GM23338 (cell line): ENCODE measurements around the gene NTMT1. TPM values are rescaled to one million over a fixed set of nuclear protein-coding genes. Genes with fewer than 3 reads are reported as not detected.

ENCODE experiments used
- ATAC-seq: fragments of 200-7000 bp; cut with Tn5 transposase; 3 replicates; pipeline ENCODE4 v1.9.1; 2020
- DNase-seq: peaks from one replicate; pipeline ENCODE4 v3.0.0-alpha.2; 2015; ENCODE audit warnings: low spot score
- H2AFZ ChIP-seq: fragments of 200-600 bp; sonication (generic); 2 replicates; pipeline ENCODE4 v1.8.0; 2016; ENCODE audit warnings: antibody characterized with exemption, mild to moderate bottlenecking, moderate library complexity
- H3F3A ChIP-seq: fragments of 200-600 bp; sonication (generic); replicated peaks from 2 replicates; pipeline ENCODE4 v1.8.0; 2017; ENCODE audit warnings: antibody characterized with exemption, mixed run types, low read depth
- H3K27ac ChIP-seq: fragments of 200-600 bp; sonication (generic); 2 replicates; pipeline ENCODE4 v1.6.1; 2016; ENCODE audit warnings: low read depth
- H3K27me3 ChIP-seq: fragments of 200-600 bp; sonication (generic); 2 replicates; pipeline ENCODE4 v1.8.0; 2016; ENCODE audit warnings: mild to moderate bottlenecking, mixed run types, moderate library complexity; ENCODE audit not compliant: insufficient read depth
- H3K36me3 ChIP-seq: fragments of 200-600 bp; sonication (generic); 2 replicates; pipeline ENCODE4 v1.8.0; 2016; ENCODE audit warnings: mild to moderate bottlenecking; ENCODE audit not compliant: insufficient read depth
- H3K4me1 ChIP-seq: fragments of 200-600 bp; sonication (generic); 2 replicates; pipeline ENCODE4 v1.8.0; 2016; ENCODE audit warnings: mild to moderate bottlenecking, moderate library complexity; ENCODE audit not compliant: insufficient read depth
- H3K4me2 ChIP-seq: fragments of 200-600 bp; sonication (generic); 2 replicates; pipeline ENCODE4 v1.7.1; 2017; ENCODE audit warnings: mixed run types
- H3K4me3 ChIP-seq: fragments of 200-600 bp; sonication (generic); 2 replicates; pipeline ENCODE4 v1.6.1; 2016; ENCODE audit warnings: mixed run types
- H3K79me2 ChIP-seq: fragments of 200-600 bp; sonication (generic); replicated peaks from 2 replicates; pipeline ENCODE4 v1.8.0; 2017; ENCODE audit warnings: mild to moderate bottlenecking; ENCODE audit not compliant: insufficient read depth
- H3K9me2 ChIP-seq: fragments of 200-600 bp; sonication (generic); 2 replicates; pipeline ENCODE4 v1.8.0; 2017; ENCODE audit not compliant: insufficient read depth
- H4K20me1 ChIP-seq: fragments of 200-600 bp; sonication (generic); replicated peaks from 2 replicates; pipeline ENCODE4 v1.8.0; 2017; ENCODE audit warnings: mild to moderate bottlenecking; ENCODE audit not compliant: insufficient read depth
- H3K27ac Mint-ChIP-seq: 2 replicates; pipeline ENCODE4 v1.8.0; 2020; ENCODE audit warnings: inconsistent platforms, mild to moderate bottlenecking, moderate library complexity, mixed read lengths
- H3K27me3 Mint-ChIP-seq: 3 replicates; pipeline ENCODE4 v1.8.0; 2022; ENCODE audit warnings: low read depth, mild to moderate bottlenecking, moderate library complexity, mixed read lengths, inconsistent platforms; ENCODE audit not compliant: insufficient read depth, poor library complexity
- H3K36me3 Mint-ChIP-seq: 3 replicates; pipeline ENCODE4 v1.8.0; 2021; ENCODE audit warnings: low read depth, mild to moderate bottlenecking, inconsistent platforms, moderate library complexity, mixed read lengths
- H3K4me1 Mint-ChIP-seq: 3 replicates; pipeline ENCODE4 v1.8.0; 2020; ENCODE audit warnings: mild to moderate bottlenecking, inconsistent platforms, mixed read lengths
- H3K4me3 Mint-ChIP-seq: 3 replicates; pipeline ENCODE4 v1.8.0; 2021; ENCODE audit warnings: moderate library complexity, mild to moderate bottlenecking, inconsistent platforms, mixed read lengths
- H3K9me3 Mint-ChIP-seq: 3 replicates; pipeline ENCODE4 v1.8.0; 2020; ENCODE audit warnings: moderate library complexity, mild to moderate bottlenecking, inconsistent platforms, mixed read lengths
- CREB1 ChIP-seq: fragments of 250-450 bp; sonication (Bioruptor Pico); IDR thresholded peaks from 2 replicates; pipeline ENCODE4 v1.5.0; 2020; ENCODE audit warnings: low read depth, mild to moderate bottlenecking, moderate library complexity
- CTCF ChIP-seq, 2 experiments: fragments of 200-600 bp in 1 of 2; sonication (generic) in 1 of 2; conservative IDR thresholded peaks; 2 replicates each; pipeline versions ENCODE4 v1.5.1 to v1.6.1; 2016 to 2017; ENCODE audit warnings: antibody characterized with exemption in 2 of 2, low read depth in 2 of 2, mild to moderate bottlenecking in 2 of 2, moderate library complexity in 1 of 2
- ETS1 ChIP-seq: IDR thresholded peaks from 2 replicates; pipeline ENCODE4 v1.6.1; 2016; ENCODE audit warnings: antibody characterized with exemption
- EZH2 ChIP-seq: fragments of 200-600 bp; sonication (generic); IDR thresholded peaks from one replicate; pipeline ENCODE4 v1.8.0; 2017; ENCODE audit warnings: antibody characterized with exemption, mild to moderate bottlenecking, low read depth; ENCODE audit not compliant: unreplicated experiment
- EZH2phosphoT487 ChIP-seq: fragments of 200-600 bp; sonication (generic); IDR thresholded peaks from one replicate; pipeline ENCODE4 v1.8.1; 2018; ENCODE audit warnings: antibody characterized with exemption; ENCODE audit not compliant: unreplicated experiment
- JUNB ChIP-seq: IDR thresholded peaks from one replicate; pipeline ENCODE4 v1.6.1; 2016; ENCODE audit warnings: antibody characterized with exemption; ENCODE audit not compliant: unreplicated experiment
- NANOG ChIP-seq: IDR thresholded peaks from 2 replicates; pipeline ENCODE4 v1.6.1; 2016; ENCODE audit warnings: antibody characterized with exemption, borderline replicate concordance
- POLR2AphosphoS5 ChIP-seq: IDR thresholded peaks from 2 replicates; pipeline ENCODE4 v1.6.1; 2016; ENCODE audit warnings: antibody characterized with exemption, low read depth
- STAT1 ChIP-seq: IDR thresholded peaks from one replicate; pipeline ENCODE4 v1.6.1; 2016; ENCODE audit warnings: antibody characterized with exemption; ENCODE audit not compliant: unreplicated experiment
- ZNF114 ChIP-seq: fragments of 250-450 bp; sonication (Bioruptor Pico); IDR thresholded peaks from 2 replicates; pipeline ENCODE4 v1.5.0; 2020; ENCODE audit warnings: mild to moderate bottlenecking, moderate library complexity
- ZNF331 ChIP-seq: fragments of 250-450 bp; sonication (Bioruptor Pico); IDR thresholded peaks from 2 replicates; pipeline ENCODE4 v1.5.0; 2020; ENCODE audit warnings: low read depth, mild to moderate bottlenecking, moderate library complexity
- polyA plus RNA-seq: library from polyadenylated mRNA; unstranded; fragments of >200 nt; fragmentation: Nextera tagmentation; extraction: Ambion mirVana; gene quantifications from 2 replicates; pipeline ENCODE4 v1.2.1, GENCODE V29; 2016
- total RNA-seq: library from RNA; depleted of rRNA; stranded (reverse); fragments of >200 nt; shearing (Covaris generic); gene quantifications from 2 replicates; pipeline ENCODE4 v1.2.3, GENCODE V29; 2014
- TF ChIP-seq, protein P1 (sequence below): fragments of 250-450 bp; sonication (Bioruptor Pico); IDR thresholded peaks from 2 replicates; pipeline ENCODE4 v1.5.0; 2020; ENCODE audit warnings: mild to moderate bottlenecking, moderate library complexity
- TF ChIP-seq, protein P2 (sequence below): IDR thresholded peaks from one replicate; pipeline ENCODE4 v1.6.1; 2018; ENCODE audit warnings: antibody characterized with exemption; ENCODE audit not compliant: unreplicated experiment

The NTMT1 gene
- total and polyA plus RNA-seq, 2 experiments from 2014 or later: 59.4 to 108 TPM

- no peak for TF ChIP-seq CREB1 (CRISPR knock-in tag)
- TF ChIP-seq JUNB: no peak
- TF ChIP-seq STAT1: no peak
- TF ChIP-seq EZH2phosphoT487: no peak
- TF ChIP-seq ZNF114: no peak
Measured at GRCh38 chr9:129646654-129647053, 20.7 kb downstream of the NTMT1 start (continued).

- no peaks in the 10 kb centered on the region; the same call in 2 of the 3 replicates for H3K9me3 Mint-ChIP-seq
- TF ChIP-seq, protein P1, sequence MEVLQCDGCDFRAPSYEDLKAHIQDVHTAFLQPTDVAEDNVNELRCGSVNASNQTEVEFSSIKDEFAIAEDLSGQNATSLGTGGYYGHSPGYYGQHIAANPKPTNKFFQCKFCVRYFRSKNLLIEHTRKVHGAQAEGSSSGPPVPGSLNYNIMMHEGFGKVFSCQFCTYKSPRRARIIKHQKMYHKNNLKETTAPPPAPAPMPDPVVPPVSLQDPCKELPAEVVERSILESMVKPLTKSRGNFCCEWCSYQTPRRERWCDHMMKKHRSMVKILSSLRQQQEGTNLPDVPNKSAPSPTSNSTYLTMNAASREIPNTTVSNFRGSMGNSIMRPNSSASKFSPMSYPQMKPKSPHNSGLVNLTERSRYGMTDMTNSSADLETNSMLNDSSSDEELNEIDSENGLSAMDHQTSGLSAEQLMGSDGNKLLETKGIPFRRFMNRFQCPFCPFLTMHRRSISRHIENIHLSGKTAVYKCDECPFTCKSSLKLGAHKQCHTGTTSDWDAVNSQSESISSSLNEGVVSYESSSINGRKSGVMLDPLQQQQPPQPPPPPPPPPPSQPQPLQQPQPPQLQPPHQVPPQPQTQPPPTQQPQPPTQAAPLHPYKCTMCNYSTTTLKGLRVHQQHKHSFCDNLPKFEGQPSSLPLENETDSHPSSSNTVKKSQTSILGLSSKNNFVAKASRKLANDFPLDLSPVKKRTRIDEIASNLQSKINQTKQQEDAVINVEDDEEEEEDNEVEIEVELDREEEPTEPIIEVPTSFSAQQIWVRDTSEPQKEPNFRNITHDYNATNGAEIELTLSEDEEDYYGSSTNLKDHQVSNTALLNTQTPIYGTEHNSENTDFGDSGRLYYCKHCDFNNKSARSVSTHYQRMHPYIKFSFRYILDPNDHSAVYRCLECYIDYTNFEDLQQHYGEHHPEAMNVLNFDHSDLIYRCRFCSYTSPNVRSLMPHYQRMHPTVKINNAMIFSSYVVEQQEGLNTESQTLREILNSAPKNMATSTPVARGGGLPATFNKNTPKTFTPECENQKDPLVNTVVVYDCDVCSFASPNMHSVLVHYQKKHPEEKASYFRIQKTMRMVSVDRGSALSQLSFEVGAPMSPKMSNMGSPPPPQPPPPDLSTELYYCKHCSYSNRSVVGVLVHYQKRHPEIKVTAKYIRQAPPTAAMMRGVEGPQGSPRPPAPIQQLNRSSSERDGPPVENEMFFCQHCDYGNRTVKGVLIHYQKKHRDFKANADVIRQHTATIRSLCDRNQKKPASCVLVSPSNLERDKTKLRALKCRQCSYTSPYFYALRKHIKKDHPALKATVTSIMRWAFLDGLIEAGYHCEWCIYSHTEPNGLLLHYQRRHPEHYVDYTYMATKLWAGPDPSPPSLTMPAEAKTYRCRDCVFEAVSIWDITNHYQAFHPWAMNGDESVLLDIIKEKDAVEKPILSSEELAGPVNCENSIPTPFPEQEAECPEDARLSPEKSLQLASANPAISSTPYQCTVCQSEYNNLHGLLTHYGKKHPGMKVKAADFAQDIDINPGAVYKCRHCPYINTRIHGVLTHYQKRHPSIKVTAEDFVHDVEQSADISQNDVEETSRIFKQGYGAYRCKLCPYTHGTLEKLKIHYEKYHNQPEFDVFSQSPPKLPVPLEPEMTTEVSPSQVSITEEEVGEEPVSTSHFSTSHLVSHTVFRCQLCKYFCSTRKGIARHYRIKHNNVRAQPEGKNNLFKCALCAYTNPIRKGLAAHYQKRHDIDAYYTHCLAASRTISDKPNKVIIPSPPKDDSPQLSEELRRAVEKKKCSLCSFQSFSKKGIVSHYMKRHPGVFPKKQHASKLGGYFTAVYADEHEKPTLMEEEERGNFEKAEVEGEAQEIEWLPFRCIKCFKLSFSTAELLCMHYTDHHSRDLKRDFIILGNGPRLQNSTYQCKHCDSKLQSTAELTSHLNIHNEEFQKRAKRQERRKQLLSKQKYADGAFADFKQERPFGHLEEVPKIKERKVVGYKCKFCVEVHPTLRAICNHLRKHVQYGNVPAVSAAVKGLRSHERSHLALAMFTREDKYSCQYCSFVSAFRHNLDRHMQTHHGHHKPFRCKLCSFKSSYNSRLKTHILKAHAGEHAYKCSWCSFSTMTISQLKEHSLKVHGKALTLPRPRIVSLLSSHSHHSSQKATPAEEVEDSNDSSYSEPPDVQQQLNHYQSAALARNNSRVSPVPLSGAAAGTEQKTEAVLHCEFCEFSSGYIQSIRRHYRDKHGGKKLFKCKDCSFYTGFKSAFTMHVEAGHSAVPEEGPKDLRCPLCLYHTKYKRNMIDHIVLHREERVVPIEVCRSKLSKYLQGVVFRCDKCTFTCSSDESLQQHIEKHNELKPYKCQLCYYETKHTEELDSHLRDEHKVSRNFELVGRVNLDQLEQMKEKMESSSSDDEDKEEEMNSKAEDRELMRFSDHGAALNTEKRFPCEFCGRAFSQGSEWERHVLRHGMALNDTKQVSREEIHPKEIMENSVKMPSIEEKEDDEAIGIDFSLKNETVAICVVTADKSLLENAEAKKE: no peak
- TF ChIP-seq CTCF (conservative IDR thresholded peaks at IDR 0.05; ENCODE audit: low read depth in 2 of 2): no peak
- no peak for TF ChIP-seq POLR2AphosphoS5
- TF ChIP-seq EZH2: no peak
- no peak for TF ChIP-seq JUNB
- TF ChIP-seq NANOG: no peak
- TF ChIP-seq ETS1: no peak
- TF ChIP-seq EZH2phosphoT487: no peak
- TF ChIP-seq, protein P2, sequence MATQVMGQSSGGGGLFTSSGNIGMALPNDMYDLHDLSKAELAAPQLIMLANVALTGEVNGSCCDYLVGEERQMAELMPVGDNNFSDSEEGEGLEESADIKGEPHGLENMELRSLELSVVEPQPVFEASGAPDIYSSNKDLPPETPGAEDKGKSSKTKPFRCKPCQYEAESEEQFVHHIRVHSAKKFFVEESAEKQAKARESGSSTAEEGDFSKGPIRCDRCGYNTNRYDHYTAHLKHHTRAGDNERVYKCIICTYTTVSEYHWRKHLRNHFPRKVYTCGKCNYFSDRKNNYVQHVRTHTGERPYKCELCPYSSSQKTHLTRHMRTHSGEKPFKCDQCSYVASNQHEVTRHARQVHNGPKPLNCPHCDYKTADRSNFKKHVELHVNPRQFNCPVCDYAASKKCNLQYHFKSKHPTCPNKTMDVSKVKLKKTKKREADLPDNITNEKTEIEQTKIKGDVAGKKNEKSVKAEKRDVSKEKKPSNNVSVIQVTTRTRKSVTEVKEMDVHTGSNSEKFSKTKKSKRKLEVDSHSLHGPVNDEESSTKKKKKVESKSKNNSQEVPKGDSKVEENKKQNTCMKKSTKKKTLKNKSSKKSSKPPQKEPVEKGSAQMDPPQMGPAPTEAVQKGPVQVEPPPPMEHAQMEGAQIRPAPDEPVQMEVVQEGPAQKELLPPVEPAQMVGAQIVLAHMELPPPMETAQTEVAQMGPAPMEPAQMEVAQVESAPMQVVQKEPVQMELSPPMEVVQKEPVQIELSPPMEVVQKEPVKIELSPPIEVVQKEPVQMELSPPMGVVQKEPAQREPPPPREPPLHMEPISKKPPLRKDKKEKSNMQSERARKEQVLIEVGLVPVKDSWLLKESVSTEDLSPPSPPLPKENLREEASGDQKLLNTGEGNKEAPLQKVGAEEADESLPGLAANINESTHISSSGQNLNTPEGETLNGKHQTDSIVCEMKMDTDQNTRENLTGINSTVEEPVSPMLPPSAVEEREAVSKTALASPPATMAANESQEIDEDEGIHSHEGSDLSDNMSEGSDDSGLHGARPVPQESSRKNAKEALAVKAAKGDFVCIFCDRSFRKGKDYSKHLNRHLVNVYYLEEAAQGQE: no peak
- TF ChIP-seq ZNF114: no peak
- no peak for TF ChIP-seq ZNF331 (CRISPR knock-in tag)
- no peak for TF ChIP-seq CREB1 (CRISPR knock-in tag)
- no peak for TF ChIP-seq STAT1
- no peaks in the 10 kb centered on the region for H3K4me1 ChIP-seq
- no peak for ATAC-seq
- no peaks in the 10 kb centered on the region for H3F3A ChIP-seq
- H4K20me1 ChIP-seq: no peaks in the 10 kb centered on the region
- H2AFZ ChIP-seq: no peak overlapping the region
- no peaks in the 10 kb centered on the region for H3K9me2 ChIP-seq
- no peaks in the 10 kb centered on the region for H3K36me3 Mint-ChIP-seq
- H3K27ac Mint-ChIP-seq: no peak overlapping the region
- H3K4me3 ChIP-seq: no peak overlapping the region
- no peaks in the 10 kb centered on the region for H3K4me1 Mint-ChIP-seq
- no peaks in the 10 kb centered on the region for H3K36me3 ChIP-seq
- no peak for DNase-seq
- no peaks in the 10 kb centered on the region for H3K79me2 ChIP-seq
- no peak overlapping the region for H3K27ac ChIP-seq
- no peak overlapping the region for H3K4me3 Mint-ChIP-seq
- H3K27me3 Mint-ChIP-seq: peaks cover 15% of the 10 kb centered on the region
- no peaks in the 10 kb centered on the region for H3K27me3 ChIP-seq
- no peak overlapping the region for H3K4me2 ChIP-seq
Measured at GRCh38 chr9:129647635-129648034, 21.7 kb downstream of the NTMT1 start.
